Fibroblast of lung (primary cell): Measurements from ENCODE around the gene CIC. TPM values are rescaled to one million over a fixed set of nuclear protein-coding genes. Genes with fewer than 3 reads are reported as not detected.
"Not testable (repeated sequence)": the region's sequence is repeated elsewhere in the genome, so short reads cannot be mapped to it uniquely, and the experiment has no call there.

Experiments used
- DNase-seq, 2 donors: peaks; one replicate each; pipeline versions ENCODE4 v3.0.0 to v3.0.0-alpha.2; 2010; ENCODE audit warnings: low read depth in 2 of 2
- H2AFZ ChIP-seq: 2 replicates; pipeline ENCODE4 v1.5.1; 2012; ENCODE audit warnings: low read length, control low read depth, inconsistent platforms
- H3K27ac ChIP-seq: 2 replicates; pipeline ENCODE4 v1.5.1; 2011; ENCODE audit warnings: low read length, control low read depth; ENCODE audit not compliant: insufficient read depth
- H3K27me3 ChIP-seq: 2 replicates; pipeline ENCODE4 v1.5.1; 2011; ENCODE audit warnings: mild to moderate bottlenecking, low read length; ENCODE audit not compliant: control insufficient read depth, insufficient read depth
- H3K36me3 ChIP-seq: 2 replicates; pipeline ENCODE4 v1.5.1; 2011; ENCODE audit warnings: low read length; ENCODE audit not compliant: control insufficient read depth, insufficient read depth
- H3K4me1 ChIP-seq: 2 replicates; pipeline ENCODE4 v1.5.1; 2011; ENCODE audit warnings: low read length; ENCODE audit not compliant: control insufficient read depth, insufficient read depth; ENCODE audit errors: extremely low read depth
- H3K4me2 ChIP-seq: 2 replicates; pipeline ENCODE4 v1.5.1; 2011; ENCODE audit warnings: low read length, control low read depth; ENCODE audit not compliant: insufficient read depth; ENCODE audit errors: extremely low read depth
- H3K4me3 ChIP-seq, 4 experiments: fragments of 200-600 bp in 1 of 4; sonication (generic) in 1 of 4; replicated peaks in 1 of 4; 2 replicates each; pipeline ENCODE4 v1.5.1; 2011 to 2016; ENCODE audit warnings: low read length in 4 of 4, low read depth in 3 of 4, mild to moderate bottlenecking in 3 of 4, control low read depth in 2 of 4, inconsistent platforms in 1 of 4, mixed read lengths in 1 of 4; ENCODE audit not compliant: insufficient read depth in 1 of 4; ENCODE audit errors: control extremely low read depth in 1 of 4
- H3K79me2 ChIP-seq: 2 replicates; pipeline ENCODE4 v1.5.1; 2012; ENCODE audit warnings: mild to moderate bottlenecking, low read length, inconsistent platforms; ENCODE audit not compliant: control insufficient read depth, insufficient read depth
- H3K9ac ChIP-seq: 2 replicates; pipeline ENCODE4 v1.5.1; 2011; ENCODE audit warnings: mild to moderate bottlenecking, low read length, control low read depth; ENCODE audit not compliant: insufficient read depth
- H3K9me3 ChIP-seq: 2 replicates; pipeline ENCODE4 v1.5.1; 2012; ENCODE audit warnings: low read depth, low read length; ENCODE audit not compliant: control insufficient read depth, insufficient read depth
- H4K20me1 ChIP-seq: 2 replicates; pipeline ENCODE4 v1.5.1; 2011; ENCODE audit warnings: low read length; ENCODE audit not compliant: control insufficient read depth, insufficient read depth; ENCODE audit errors: extremely low read depth
- CTCF ChIP-seq, 2 donors: IDR thresholded peaks in 1 of 2; conservative IDR thresholded peaks in 1 of 2; 1 replicate in 1 of 2; 2 replicates in 1 of 2; pipeline ENCODE4 v1.5.1; 2011 to 2012; ENCODE audit warnings: low read length in 2 of 2, control low read depth in 1 of 2, inconsistent platforms in 1 of 2, low read depth in 1 of 2, mild to moderate bottlenecking in 1 of 2
- EZH2 ChIP-seq: IDR thresholded peaks from 2 replicates; pipeline ENCODE4 v1.5.1; 2012; ENCODE audit warnings: low read length, control low read depth, mild to moderate bottlenecking; ENCODE audit errors: missing control alignments
- polyA plus RNA-seq, 2 donors: library from polyadenylated mRNA; depleted of rRNA in 1 of 2; stranded (reverse) in 1 of 2; unstranded in 1 of 2; fragments of >200 nt; gene quantifications; 2 replicates each; pipeline ENCODE4 v1.2.1, GENCODE V29; 2011 to 2012; ENCODE audit warnings: missing spikeins in 1 of 2
- total RNA-seq: library from RNA; depleted of rRNA; stranded (reverse); fragments of >200 nt; gene quantifications from 2 replicates; pipeline ENCODE4 v1.2.1, GENCODE V29; 2014

CIC gene
- total and polyA plus RNA-seq, 2 donors (not counting 1 experiment from before 2014, with no cell fraction given): 8.5 to 23.6 TPM

- not testable (repeated sequence) for H3K4me3 ChIP-seq, H3K79me2 ChIP-seq, H3K4me1 ChIP-seq, H3K9ac ChIP-seq, H3K27me3 ChIP-seq, H3K36me3 ChIP-seq, H3K4me2 ChIP-seq, DNase-seq, H2AFZ ChIP-seq, H3K9me3 ChIP-seq, H3K27ac ChIP-seq, H4K20me1 ChIP-seq
Measured at GRCh38 chr19:42339922-42340321, 70.9 kb downstream of the CIC start.

- Histone ChIP-seq H3K4me3 (no peak overlapping the region), H3K4me2 (no peak overlapping the region), H2AFZ (no peak overlapping the region), H3K36me3 (peaks cover 2% of the 10 kb centered on the region), H3K27ac (no peak overlapping the region), H3K27me3 (no peaks in the 10 kb centered on the region), H4K20me1 (no peaks in the 10 kb centered on the region), H3K9me3 (no peaks in the 10 kb centered on the region), H3K4me1 (peaks cover 2% of the 10 kb centered on the region), H3K79me2 (no peaks in the 10 kb centered on the region), H3K9ac (no peak overlapping the region)
- peak in 1 of 2 donors; percentile 7 for TF ChIP-seq CTCF (conservative IDR thresholded peaks at IDR 0.05 in 1 of 2, IDR thresholded peaks at IDR 0.05 in 1 of 2; ENCODE audit: low read depth in 1 of 2, low read length in 2 of 2)
- TF ChIP-seq EZH2: no peak
- DNase-seq: no peak
Measured at GRCh38 chr19:42343344-42344110, 74.5 kb downstream of the CIC start.

GRCh38 chr19:42344336-42344893 lies 75.4 kb downstream of the CIC start:
- Histone ChIP-seq H3K36me3 (peaks cover 2% of the 10 kb centered on the region), H3K27me3 (no peaks in the 10 kb centered on the region), H3K9ac (no peak overlapping the region), H4K20me1 (no peaks in the 10 kb centered on the region), H3K79me2 (no peaks in the 10 kb centered on the region), H3K9me3 (no peaks in the 10 kb centered on the region), H3K4me1 (peaks cover 2% of the 10 kb centered on the region), H3K4me3 (no peak overlapping the region), H3K4me2 (no peak overlapping the region), H3K27ac (no peak overlapping the region), H2AFZ (no peak overlapping the region)
- TF ChIP-seq CTCF (conservative IDR thresholded peaks at IDR 0.05 in 1 of 2, IDR thresholded peaks at IDR 0.05 in 1 of 2; ENCODE audit: low read depth in 1 of 2, low read length in 2 of 2) (no peak), EZH2 (no peak)
- DNase-seq: no peak

Other genes starting within 250 kb of the CIC start
- 0.77 and 3.5 TPM in 2 replicates for gene GRIK5, start 199.0 kb upstream of the CIC start, total RNA-seq
- gene GRIK5, start 199.0 kb upstream of the CIC start, polyA plus RNA-seq: 0.03 and 0.69 TPM in 2 replicates
- 7.7 and 9.9 TPM in 2 replicates for gene ZNF574, start 193.1 kb upstream of the CIC start, total RNA-seq
- gene ZNF574, start 193.1 kb upstream of the CIC start, polyA plus RNA-seq: 5.1 and 6.6 TPM in 2 replicates
- under 0.01 and 0.17 TPM in 2 replicates for gene POU2F2, start 136.8 kb upstream of the CIC start, total RNA-seq
- 0.31 and 0.43 TPM in 2 replicates for gene POU2F2, start 136.8 kb upstream of the CIC start, polyA plus RNA-seq
- 11.3 and 17.8 TPM in 2 replicates for gene DEDD2, start 51.6 kb upstream of the CIC start, total RNA-seq
- gene DEDD2, start 51.6 kb upstream of the CIC start, polyA plus RNA-seq: 9.8 and 10.0 TPM in 2 replicates
- 6.7 and 7.8 TPM in 2 replicates for gene ZNF526, start 48.9 kb upstream of the CIC start, total RNA-seq
- gene ZNF526, start 48.9 kb upstream of the CIC start, polyA plus RNA-seq: 4.9 and 5.9 TPM in 2 replicates
- 8.7 and 11.6 TPM in 2 replicates for gene GSK3A, start 26.6 kb upstream of the CIC start, total RNA-seq
- gene GSK3A, start 26.6 kb upstream of the CIC start, polyA plus RNA-seq: 21.7 and 30.6 TPM in 2 replicates
- gene ERF, start 14.1 kb upstream of the CIC start, total RNA-seq: 13.2 and 14.1 TPM in 2 replicates
- 35.3 and 36.3 TPM in 2 replicates for gene ERF, start 14.1 kb upstream of the CIC start, polyA plus RNA-seq
- 0.17 and 0.26 TPM in 2 replicates for gene PRR19, start 32.9 kb downstream of the CIC start, total RNA-seq
- 0.39 and 0.54 TPM in 2 replicates for gene PRR19, start 32.9 kb downstream of the CIC start, polyA plus RNA-seq
- 25.9 and 32.1 TPM in 2 replicates for gene PAFAH1B3, start 33.4 kb downstream of the CIC start, total RNA-seq
- 20.1 and 34.1 TPM in 2 replicates for gene PAFAH1B3, start 33.4 kb downstream of the CIC start, polyA plus RNA-seq
- 0.83 TPM in 1 of 2 replicates, not detected in the other for gene TMEM145, start 44.1 kb downstream of the CIC start, total RNA-seq
- gene TMEM145, start 44.1 kb downstream of the CIC start, polyA plus RNA-seq: 0.05 and 0.20 TPM in 2 replicates
- 27.6 and 32.1 TPM in 2 replicates for gene MEGF8, start 56.4 kb downstream of the CIC start, total RNA-seq
- 7.8 and 9.3 TPM in 2 replicates for gene MEGF8, start 56.4 kb downstream of the CIC start, polyA plus RNA-seq
- gene CNFN, start 121.0 kb downstream of the CIC start, total RNA-seq: not detected in 2 replicates
- not detected in 2 replicates for gene CNFN, start 121.0 kb downstream of the CIC start, polyA plus RNA-seq
- 0.51 and 1.7 TPM in 2 replicates for gene LIPE, start 158.1 kb downstream of the CIC start, total RNA-seq
- gene LIPE, start 158.1 kb downstream of the CIC start, polyA plus RNA-seq: 1.1 and 2.7 TPM in 2 replicates
- gene CXCL17, start 173.7 kb downstream of the CIC start, total RNA-seq: not detected in 2 replicates
- not detected in 2 replicates for gene CXCL17, start 173.7 kb downstream of the CIC start, polyA plus RNA-seq